K562 (cell line): ENCODE results near the gene KCNS1.

Experiments used
- EGR1 ChIP-seq: fragments of 450-650 bp; conservative IDR thresholded peaks from 2 replicates; pipeline ENCODE4 v1.6.1; 2017; ENCODE audit warnings: mild to moderate bottlenecking
- EZH2 ChIP-seq: IDR thresholded peaks from 2 replicates; pipeline ENCODE4 v1.6.1; 2012; ENCODE audit warnings: low read depth, mild to moderate bottlenecking, inconsistent platforms, low read length, borderline replicate concordance
- POLR2A ChIP-seq: fragments of 450-650 bp; conservative IDR thresholded peaks from 2 replicates; pipeline ENCODE4 v1.6.1; 2016
- POLR2AphosphoS5 ChIP-seq: IDR thresholded peaks from 2 replicates; pipeline ENCODE4 v1.6.1; 2011; ENCODE audit warnings: mild to moderate bottlenecking, low read depth, low read length, moderate library complexity; ENCODE audit not compliant: control insufficient read depth, insufficient read depth
- PTBP1 ChIP-seq: fragments of 200-400 bp; formaldehyde crosslinking; IDR thresholded peaks from 2 replicates; pipeline ENCODE4 v1.6.1; 2017; ENCODE audit warnings: low read depth, low read length
- SIN3A ChIP-seq, 2 experiments: fragments of 150-350 bp in 1 of 2; IDR thresholded peaks; 2 replicates each; pipeline ENCODE4 v1.6.1; 2011 to 2016; ENCODE audit warnings: borderline replicate concordance in 2 of 2, low read depth in 2 of 2, low read length in 2 of 2, mild to moderate bottlenecking in 2 of 2, moderate library complexity in 2 of 2; ENCODE audit not compliant: control insufficient read depth in 1 of 2
- TF ChIP-seq, protein P1 (sequence below): fragments of 450-650 bp; formaldehyde crosslinking; IDR thresholded peaks from 2 replicates; pipeline ENCODE4 v1.4.0; 2022; ENCODE audit warnings: missing genetic modification characterization
- TF ChIP-seq, protein P2 (sequence below), 3 experiments: IDR thresholded peaks in 2 of 3; conservative IDR thresholded peaks in 1 of 3; 2 replicates each; pipeline ENCODE4 v1.5.1; 2011 to 2012; ENCODE audit warnings: low read length in 3 of 3, mild to moderate bottlenecking in 3 of 3, control low read depth in 2 of 3, improper control_type of control experiment in 1 of 3, inconsistent platforms in 1 of 3, low read depth in 1 of 3, mixed read lengths in 1 of 3, moderate library complexity in 1 of 3; ENCODE audit not compliant: insufficient read depth in 2 of 3

DNA sequence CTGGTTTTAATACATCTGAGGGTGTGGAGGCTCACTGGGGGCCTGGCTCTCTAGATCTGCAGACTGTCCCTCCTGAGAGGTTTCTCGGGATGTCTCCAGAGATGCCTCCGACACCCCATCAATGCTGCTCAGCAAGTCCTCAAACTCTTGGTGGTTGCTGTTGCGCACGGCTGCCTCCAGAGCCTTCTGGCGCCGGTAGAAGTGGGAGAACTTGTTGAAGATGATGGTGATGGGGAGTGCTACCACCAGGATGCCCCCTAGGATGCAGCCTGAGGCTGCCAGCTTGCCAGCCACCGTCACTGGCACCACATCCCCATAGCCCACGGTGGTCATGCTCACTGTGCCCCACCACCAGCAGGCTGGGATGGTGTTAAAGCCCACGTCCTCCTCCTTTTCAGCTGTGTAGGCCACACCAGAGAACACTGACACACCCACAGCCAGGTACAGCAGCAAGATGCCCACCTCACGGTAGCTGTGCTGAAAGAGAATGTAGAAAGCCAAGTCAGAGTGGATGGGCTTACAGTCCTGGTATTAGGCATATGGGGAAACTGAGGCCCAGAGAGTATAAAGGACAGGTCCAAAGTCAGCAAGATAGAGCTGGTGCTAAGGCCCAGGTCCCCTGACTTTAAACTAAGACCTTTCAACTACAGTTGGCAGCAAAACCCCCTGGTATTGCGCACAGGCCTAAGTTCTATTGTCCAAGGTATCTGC lies 5.9 kb downstream of the KCNS1 start:
- TF ChIP-seq EZH2 (no peak), PTBP1 (no peak), POLR2A (no peak), POLR2AphosphoS5 (no peak), EGR1 (no peak), SIN3A (IDR thresholded peaks at IDR 0.05; ENCODE audit: borderline replicate concordance in 2 of 2, control insufficient read depth in 1 of 2, low read depth in 2 of 2, low read length in 2 of 2) (no peak)
- TF ChIP-seq, protein P1, sequence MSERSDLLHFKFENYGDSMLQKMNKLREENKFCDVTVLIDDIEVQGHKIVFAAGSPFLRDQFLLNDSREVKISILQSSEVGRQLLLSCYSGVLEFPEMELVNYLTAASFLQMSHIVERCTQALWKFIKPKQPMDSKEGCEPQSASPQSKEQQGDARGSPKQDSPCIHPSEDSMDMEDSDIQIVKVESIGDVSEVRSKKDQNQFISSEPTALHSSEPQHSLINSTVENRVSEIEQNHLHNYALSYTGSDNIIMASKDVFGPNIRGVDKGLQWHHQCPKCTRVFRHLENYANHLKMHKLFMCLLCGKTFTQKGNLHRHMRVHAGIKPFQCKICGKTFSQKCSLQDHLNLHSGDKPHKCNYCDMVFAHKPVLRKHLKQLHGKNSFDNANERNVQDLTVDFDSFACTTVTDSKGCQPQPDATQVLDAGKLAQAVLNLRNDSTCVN (CRISPR knock-in tag), result no peak
- TF ChIP-seq, protein P2, sequence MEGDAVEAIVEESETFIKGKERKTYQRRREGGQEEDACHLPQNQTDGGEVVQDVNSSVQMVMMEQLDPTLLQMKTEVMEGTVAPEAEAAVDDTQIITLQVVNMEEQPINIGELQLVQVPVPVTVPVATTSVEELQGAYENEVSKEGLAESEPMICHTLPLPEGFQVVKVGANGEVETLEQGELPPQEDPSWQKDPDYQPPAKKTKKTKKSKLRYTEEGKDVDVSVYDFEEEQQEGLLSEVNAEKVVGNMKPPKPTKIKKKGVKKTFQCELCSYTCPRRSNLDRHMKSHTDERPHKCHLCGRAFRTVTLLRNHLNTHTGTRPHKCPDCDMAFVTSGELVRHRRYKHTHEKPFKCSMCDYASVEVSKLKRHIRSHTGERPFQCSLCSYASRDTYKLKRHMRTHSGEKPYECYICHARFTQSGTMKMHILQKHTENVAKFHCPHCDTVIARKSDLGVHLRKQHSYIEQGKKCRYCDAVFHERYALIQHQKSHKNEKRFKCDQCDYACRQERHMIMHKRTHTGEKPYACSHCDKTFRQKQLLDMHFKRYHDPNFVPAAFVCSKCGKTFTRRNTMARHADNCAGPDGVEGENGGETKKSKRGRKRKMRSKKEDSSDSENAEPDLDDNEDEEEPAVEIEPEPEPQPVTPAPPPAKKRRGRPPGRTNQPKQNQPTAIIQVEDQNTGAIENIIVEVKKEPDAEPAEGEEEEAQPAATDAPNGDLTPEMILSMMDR (IDR thresholded peaks at IDR 0.05 in 2 of 3, conservative IDR thresholded peaks at IDR 0.05 in 1 of 3; ENCODE audit: insufficient read depth in 2 of 3, low read depth in 1 of 3, low read length in 3 of 3), result no peak
